ENCODE data around the gene IGFBP3. TPM values are rescaled to one million over a fixed set of nuclear protein-coding genes. Genes with fewer than 3 reads are reported as not detected.

The IGFBP3 gene
- total and polyA plus RNA-seq, 2 of the 13 experiments (the other 11 are each of a cell fraction or from before 2014, with no cell fraction given): 57.5 TPM; not detected in 1

DNA sequence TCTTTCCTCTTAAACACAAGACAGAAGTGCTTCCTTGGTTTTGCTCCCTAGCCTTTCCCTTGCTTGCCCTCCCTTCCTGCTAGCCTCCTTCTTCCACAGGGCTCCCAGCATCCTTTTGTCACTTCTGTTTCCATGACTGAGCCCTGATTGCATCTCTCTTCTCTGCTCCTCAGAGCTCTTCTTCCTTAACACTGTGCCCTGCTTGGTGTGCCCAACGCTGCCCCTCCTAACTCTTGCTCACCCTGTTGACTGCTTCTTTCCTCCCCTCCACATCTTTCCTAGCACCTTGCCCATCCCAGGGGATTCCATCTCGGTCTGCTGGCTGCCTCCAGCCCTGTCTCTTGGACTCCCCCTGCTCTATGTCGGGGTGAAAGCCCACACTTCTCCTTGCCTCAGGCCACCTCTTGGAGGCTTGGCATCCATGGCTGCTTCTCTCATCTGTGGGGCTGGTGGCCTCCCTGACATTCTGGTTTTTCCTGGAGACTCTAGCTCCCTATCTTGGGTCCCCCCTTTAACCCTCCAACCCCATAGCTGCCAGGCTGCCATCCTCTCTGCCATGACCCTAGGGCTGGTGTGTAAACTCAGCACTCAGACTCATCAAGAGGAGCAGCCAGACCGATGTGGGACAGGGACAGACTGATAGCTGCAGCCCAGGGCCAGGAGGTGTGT, 26.9 kb downstream of the IGFBP3 start (continued):
- TF ChIP-seq EP300 (IDR thresholded peaks at IDR 0.05; ENCODE audit: low read depth in 2 of 2, low read length in 2 of 2) (no peak), EP300 (CRISPR knock-in tag; IDR thresholded peaks at IDR 0.05; ENCODE audit: borderline replicate concordance) (no peak), KMT2B (CRISPR knock-in tag; IDR thresholded peaks at IDR 0.05) (no peak), ZBTB8A (CRISPR knock-in tag; IDR thresholded peaks at IDR 0.05; ENCODE audit: borderline replicate concordance, low read depth) (no peak), MIXL1 (CRISPR knock-in tag; IDR thresholded peaks at IDR 0.05) (peak; percentile 58; the same call in 1 of the 2 replicates), ZSCAN22 (CRISPR knock-in tag; IDR thresholded peaks at IDR 0.05) (no peak), ZNF232 (CRISPR knock-in tag; IDR thresholded peaks at IDR 0.05; ENCODE audit: borderline replicate concordance) (no peak; the same call in 1 of the 2 replicates), ZNF614 (CRISPR knock-in tag; IDR thresholded peaks at IDR 0.05; ENCODE audit: borderline replicate concordance) (no peak), PHB2 (IDR thresholded peaks at IDR 0.05; ENCODE audit: partially characterized antibody) (no peak), TSC22D2 (CRISPR knock-in tag; IDR thresholded peaks at IDR 0.05; ENCODE audit: borderline replicate concordance) (0 out of 2 replicates have a peak, but pooled peaks have one; percentile 17), ZNF430 (CRISPR knock-in tag; IDR thresholded peaks at IDR 0.05) (peak; percentile 64; the same call in 1 of the 2 replicates), ZNF496 (CRISPR knock-in tag; IDR thresholded peaks at IDR 0.05; ENCODE audit: insufficient replicate concordance) (no peak)
- TF ChIP-seq, protein P1, sequence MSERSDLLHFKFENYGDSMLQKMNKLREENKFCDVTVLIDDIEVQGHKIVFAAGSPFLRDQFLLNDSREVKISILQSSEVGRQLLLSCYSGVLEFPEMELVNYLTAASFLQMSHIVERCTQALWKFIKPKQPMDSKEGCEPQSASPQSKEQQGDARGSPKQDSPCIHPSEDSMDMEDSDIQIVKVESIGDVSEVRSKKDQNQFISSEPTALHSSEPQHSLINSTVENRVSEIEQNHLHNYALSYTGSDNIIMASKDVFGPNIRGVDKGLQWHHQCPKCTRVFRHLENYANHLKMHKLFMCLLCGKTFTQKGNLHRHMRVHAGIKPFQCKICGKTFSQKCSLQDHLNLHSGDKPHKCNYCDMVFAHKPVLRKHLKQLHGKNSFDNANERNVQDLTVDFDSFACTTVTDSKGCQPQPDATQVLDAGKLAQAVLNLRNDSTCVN (CRISPR knock-in tag; IDR thresholded peaks at IDR 0.05; ENCODE audit: borderline replicate concordance): peak; percentile 34; the same call in 1 of the 2 replicates
- TF ChIP-seq, protein P2, sequence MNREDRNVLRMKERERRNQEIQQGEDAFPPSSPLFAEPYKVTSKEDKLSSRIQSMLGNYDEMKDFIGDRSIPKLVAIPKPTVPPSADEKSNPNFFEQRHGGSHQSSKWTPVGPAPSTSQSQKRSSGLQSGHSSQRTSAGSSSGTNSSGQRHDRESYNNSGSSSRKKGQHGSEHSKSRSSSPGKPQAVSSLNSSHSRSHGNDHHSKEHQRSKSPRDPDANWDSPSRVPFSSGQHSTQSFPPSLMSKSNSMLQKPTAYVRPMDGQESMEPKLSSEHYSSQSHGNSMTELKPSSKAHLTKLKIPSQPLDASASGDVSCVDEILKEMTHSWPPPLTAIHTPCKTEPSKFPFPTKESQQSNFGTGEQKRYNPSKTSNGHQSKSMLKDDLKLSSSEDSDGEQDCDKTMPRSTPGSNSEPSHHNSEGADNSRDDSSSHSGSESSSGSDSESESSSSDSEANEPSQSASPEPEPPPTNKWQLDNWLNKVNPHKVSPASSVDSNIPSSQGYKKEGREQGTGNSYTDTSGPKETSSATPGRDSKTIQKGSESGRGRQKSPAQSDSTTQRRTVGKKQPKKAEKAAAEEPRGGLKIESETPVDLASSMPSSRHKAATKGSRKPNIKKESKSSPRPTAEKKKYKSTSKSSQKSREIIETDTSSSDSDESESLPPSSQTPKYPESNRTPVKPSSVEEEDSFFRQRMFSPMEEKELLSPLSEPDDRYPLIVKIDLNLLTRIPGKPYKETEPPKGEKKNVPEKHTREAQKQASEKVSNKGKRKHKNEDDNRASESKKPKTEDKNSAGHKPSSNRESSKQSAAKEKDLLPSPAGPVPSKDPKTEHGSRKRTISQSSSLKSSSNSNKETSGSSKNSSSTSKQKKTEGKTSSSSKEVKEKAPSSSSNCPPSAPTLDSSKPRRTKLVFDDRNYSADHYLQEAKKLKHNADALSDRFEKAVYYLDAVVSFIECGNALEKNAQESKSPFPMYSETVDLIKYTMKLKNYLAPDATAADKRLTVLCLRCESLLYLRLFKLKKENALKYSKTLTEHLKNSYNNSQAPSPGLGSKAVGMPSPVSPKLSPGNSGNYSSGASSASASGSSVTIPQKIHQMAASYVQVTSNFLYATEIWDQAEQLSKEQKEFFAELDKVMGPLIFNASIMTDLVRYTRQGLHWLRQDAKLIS (CRISPR knock-in tag; IDR thresholded peaks at IDR 0.05): peak; percentile 67
- TF ChIP-seq, protein P3, sequence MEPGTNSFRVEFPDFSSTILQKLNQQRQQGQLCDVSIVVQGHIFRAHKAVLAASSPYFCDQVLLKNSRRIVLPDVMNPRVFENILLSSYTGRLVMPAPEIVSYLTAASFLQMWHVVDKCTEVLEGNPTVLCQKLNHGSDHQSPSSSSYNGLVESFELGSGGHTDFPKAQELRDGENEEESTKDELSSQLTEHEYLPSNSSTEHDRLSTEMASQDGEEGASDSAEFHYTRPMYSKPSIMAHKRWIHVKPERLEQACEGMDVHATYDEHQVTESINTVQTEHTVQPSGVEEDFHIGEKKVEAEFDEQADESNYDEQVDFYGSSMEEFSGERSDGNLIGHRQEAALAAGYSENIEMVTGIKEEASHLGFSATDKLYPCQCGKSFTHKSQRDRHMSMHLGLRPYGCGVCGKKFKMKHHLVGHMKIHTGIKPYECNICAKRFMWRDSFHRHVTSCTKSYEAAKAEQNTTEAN (CRISPR knock-in tag; conservative IDR thresholded peaks at IDR 0.05): no peak
- TF ChIP-seq, protein P4, sequence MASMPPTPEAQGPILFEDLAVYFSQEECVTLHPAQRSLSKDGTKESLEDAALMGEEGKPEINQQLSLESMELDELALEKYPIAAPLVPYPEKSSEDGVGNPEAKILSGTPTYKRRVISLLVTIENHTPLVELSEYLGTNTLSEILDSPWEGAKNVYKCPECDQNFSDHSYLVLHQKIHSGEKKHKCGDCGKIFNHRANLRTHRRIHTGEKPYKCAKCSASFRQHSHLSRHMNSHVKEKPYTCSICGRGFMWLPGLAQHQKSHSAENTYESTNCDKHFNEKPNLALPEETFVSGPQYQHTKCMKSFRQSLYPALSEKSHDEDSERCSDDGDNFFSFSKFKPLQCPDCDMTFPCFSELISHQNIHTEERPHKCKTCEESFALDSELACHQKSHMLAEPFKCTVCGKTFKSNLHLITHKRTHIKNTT (CRISPR knock-in tag; IDR thresholded peaks at IDR 0.05): no peak
- TF ChIP-seq, protein P5, sequence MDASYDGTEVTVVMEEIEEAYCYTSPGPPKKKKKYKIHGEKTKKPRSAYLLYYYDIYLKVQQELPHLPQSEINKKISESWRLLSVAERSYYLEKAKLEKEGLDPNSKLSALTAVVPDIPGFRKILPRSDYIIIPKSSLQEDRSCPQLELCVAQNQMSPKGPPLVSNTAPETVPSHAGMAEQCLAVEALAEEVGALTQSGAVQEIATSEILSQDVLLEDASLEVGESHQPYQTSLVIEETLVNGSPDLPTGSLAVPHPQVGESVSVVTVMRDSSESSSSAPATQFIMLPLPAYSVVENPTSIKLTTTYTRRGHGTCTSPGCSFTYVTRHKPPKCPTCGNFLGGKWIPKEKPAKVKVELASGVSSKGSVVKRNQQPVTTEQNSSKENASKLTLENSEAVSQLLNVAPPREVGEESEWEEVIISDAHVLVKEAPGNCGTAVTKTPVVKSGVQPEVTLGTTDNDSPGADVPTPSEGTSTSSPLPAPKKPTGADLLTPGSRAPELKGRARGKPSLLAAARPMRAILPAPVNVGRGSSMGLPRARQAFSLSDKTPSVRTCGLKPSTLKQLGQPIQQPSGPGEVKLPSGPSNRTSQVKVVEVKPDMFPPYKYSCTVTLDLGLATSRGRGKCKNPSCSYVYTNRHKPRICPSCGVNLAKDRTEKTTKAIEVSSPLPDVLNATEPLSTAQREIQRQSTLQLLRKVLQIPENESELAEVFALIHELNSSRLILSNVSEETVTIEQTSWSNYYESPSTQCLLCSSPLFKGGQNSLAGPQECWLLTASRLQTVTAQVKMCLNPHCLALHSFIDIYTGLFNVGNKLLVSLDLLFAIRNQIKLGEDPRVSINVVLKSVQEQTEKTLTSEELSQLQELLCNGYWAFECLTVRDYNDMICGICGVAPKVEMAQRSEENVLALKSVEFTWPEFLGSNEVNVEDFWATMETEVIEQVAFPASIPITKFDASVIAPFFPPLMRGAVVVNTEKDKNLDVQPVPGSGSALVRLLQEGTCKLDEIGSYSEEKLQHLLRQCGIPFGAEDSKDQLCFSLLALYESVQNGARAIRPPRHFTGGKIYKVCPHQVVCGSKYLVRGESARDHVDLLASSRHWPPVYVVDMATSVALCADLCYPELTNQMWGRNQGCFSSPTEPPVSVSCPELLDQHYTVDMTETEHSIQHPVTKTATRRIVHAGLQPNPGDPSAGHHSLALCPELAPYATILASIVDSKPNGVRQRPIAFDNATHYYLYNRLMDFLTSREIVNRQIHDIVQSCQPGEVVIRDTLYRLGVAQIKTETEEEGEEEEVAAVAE (CRISPR knock-in tag; IDR thresholded peaks at IDR 0.05; ENCODE audit: borderline replicate concordance): peak; percentile 80; the same call in 1 of the 2 replicates

All from HepG2 (cell line).